Measurements from ENCODE around the gene CACHD1. TPM values are rescaled to one million over a fixed set of nuclear protein-coding genes. Genes with fewer than 3 reads are reported as not detected.

CACHD1 gene
- total and polyA plus RNA-seq, 2 of the 8 experiments (the other 6 are each of a cell fraction or from before 2014, with no cell fraction given): 22.2 to 42.5 TPM

GRCh38 chr1:64699327-64699726 lies 229.4 kb downstream of the CACHD1 start:
- H3K56ac ChIP-seq (replicated peaks; ENCODE audit: insufficient read length, low read depth, low read length): no peak overlapping the region
- no peak overlapping the region for H2AK5ac ChIP-seq (ENCODE audit: low read depth, low read length)
- no peak overlapping the region for H2BK5ac ChIP-seq (ENCODE audit: low read depth, low read length)
- H3K79me1 ChIP-seq (ENCODE audit: low read depth, low read length): no peaks in the 10 kb centered on the region
- H3K9me3 ChIP-seq (ENCODE audit: insufficient read depth in 2 of 2, low read depth in 1 of 2, low read length in 1 of 2): no peaks in the 10 kb centered on the region
- H4K20me1 ChIP-seq (replicated peaks in 1 of 2; ENCODE audit: control insufficient read depth in 1 of 2, insufficient read depth in 2 of 2, low read length in 2 of 2): no peaks in the 10 kb centered on the region
- H3K36me3 ChIP-seq (ENCODE audit: control insufficient read depth in 2 of 4, insufficient read depth in 4 of 4, low read length in 3 of 4): no peaks in the 10 kb centered on the region; a peak in 2 of 8 replicates
- H3K4me1 ChIP-seq (replicated peaks in 1 of 4; ENCODE audit: control insufficient read depth in 3 of 4, insufficient read depth in 4 of 4, low read length in 3 of 4): peaks cover 0 to 6% (median 4%) of the 10 kb centered on the region in 4 experiments; a peak in 4 of 7 replicates
- H3K4me2 ChIP-seq (ENCODE audit: insufficient read depth in 1 of 2, low read depth in 2 of 2, low read length in 2 of 2): no peak overlapping the region
- WGBS, 2 experiments (ENCODE audit: extremely low coverage in 1 of 2, insufficient coverage in 1 of 2, insufficient read length in 1 of 2, insufficient replicate concordance in 2 of 2, low coverage in 1 of 2, low lambda C conversion rate in 2 of 2, missing lambda C conversion rate in 1 of 2): 59% methylated on average over 8 of the region's 8 CpGs; no CpG with 5 or more reads in 1 of the 2 experiments
- H2AFZ ChIP-seq (ENCODE audit: low read length): no peak overlapping the region
- H3K79me2 ChIP-seq (ENCODE audit: control insufficient read depth in 1 of 2, insufficient read depth in 2 of 2, low read length in 2 of 2): no peaks in the 10 kb centered on the region
- H4K91ac ChIP-seq (replicated peaks; ENCODE audit: insufficient read length, low read length): no peak overlapping the region
- H2BK15ac ChIP-seq (ENCODE audit: low read length): no peak overlapping the region
- H2BK20ac ChIP-seq (ENCODE audit: low read length): no peak overlapping the region
- POLR2A ChIA-PET (ENCODE audit: partially characterized antibody): no interaction called here
- no peak overlapping the region for H3K18ac ChIP-seq (ENCODE audit: extremely low read depth, low read length)
- H2BK120ac ChIP-seq (replicated peaks; ENCODE audit: low read depth, low read length): no peak overlapping the region
- no peak overlapping the region for H4K8ac ChIP-seq (ENCODE audit: extremely low read depth, insufficient read depth, low read length)
- DNase-seq (ENCODE audit: low read depth in 1 of 2, low spot score in 2 of 2) (no peak), FAIRE-seq (no peak)
- H3K4me3 ChIP-seq (ENCODE audit: extremely low read depth in 1 of 4, insufficient read depth in 2 of 4, low read depth in 3 of 4, low read length in 4 of 4): no peak overlapping the region
- CTCF ChIA-PET (ENCODE audit: partially characterized antibody): interaction anchor here (0.6 kb wide), 1 partner anchor 323 kb away, joined by 3 read pairs; no protein-coding TSS in a partner anchor
- H3K27ac ChIP-seq (ENCODE audit: low read depth, low read length): no peak overlapping the region
- 0 out of 2 replicates have a peak overlapping the region, but pooled peaks have one; percentile 39 for H2BK12ac ChIP-seq (ENCODE audit: low read depth, low read length)
- H4K5ac ChIP-seq (ENCODE audit: insufficient read length, low read depth, low read length): no peak overlapping the region
- peak; percentile 66 for TF ChIP-seq TEAD4 (IDR thresholded peaks at IDR 0.05; ENCODE audit: low read depth, low read length)
- peak; percentile 62 for TF ChIP-seq MAX (IDR thresholded peaks at IDR 0.05)
- TF ChIP-seq ZNF274 (IDR thresholded peaks at IDR 0.05; ENCODE audit: borderline replicate concordance, extremely low read depth, low read length): no peak
- H3K23ac ChIP-seq (ENCODE audit: insufficient read length): no peak overlapping the region
- H3K4ac ChIP-seq (replicated peaks; ENCODE audit: insufficient read length, low read depth, low read length): no peak overlapping the region
- no peaks in the 10 kb centered on the region for H3K27me3 ChIP-seq (replicated peaks in 1 of 4; ENCODE audit: control insufficient read depth in 3 of 4, extremely low read depth in 1 of 4, insufficient read depth in 3 of 4, low read length in 3 of 4)
- H3K14ac ChIP-seq (ENCODE audit: insufficient read length): no peak overlapping the region
- no peaks in the 10 kb centered on the region; the same call in 1 of the 2 replicates for H3K23me2 ChIP-seq (ENCODE audit: low read depth, low read length)
- H3K9ac ChIP-seq (replicated peaks in 1 of 4; ENCODE audit: extremely low read depth in 1 of 4, low read depth in 3 of 4, low read length in 3 of 4): no peak overlapping the region; a peak in 1 of 7 replicates

All from H1 (cell line).